Karpas-422 (cell line): ENCODE data around the gene C22orf23. TPM values are rescaled to one million over a fixed set of nuclear protein-coding genes. Genes with fewer than 3 reads are reported as not detected.

Experiments
- DNase-seq: peaks from one replicate; pipeline ENCODE4 v3.0.0-alpha.2; 2015
- H2AFZ ChIP-seq: fragments of 200-600 bp; sonication (generic); 2 replicates; pipeline ENCODE4 v1.6.1; 2014; ENCODE audit warnings: antibody characterized with exemption, low read length, mixed read lengths
- H3K27ac ChIP-seq: fragments of 200-600 bp; sonication (generic); 2 replicates; pipeline ENCODE4 v1.5.1; 2014; ENCODE audit warnings: mild to moderate bottlenecking, low read length, moderate library complexity
- H3K27me3 ChIP-seq: fragments of 200-600 bp; sonication (generic); 2 replicates; pipeline ENCODE4 v1.6.1; 2014; ENCODE audit warnings: low read length, mixed read lengths
- H3K36me3 ChIP-seq: fragments of 200-600 bp; sonication (generic); 2 replicates; pipeline ENCODE4 v1.6.1; 2014; ENCODE audit warnings: low read length, mixed read lengths; ENCODE audit not compliant: insufficient read depth
- H3K4me1 ChIP-seq: fragments of 200-600 bp; sonication (generic); 2 replicates; pipeline ENCODE4 v1.6.1; 2014; ENCODE audit warnings: mild to moderate bottlenecking, low read length, mixed read lengths
- H3K4me2 ChIP-seq: fragments of 200-600 bp; sonication (generic); 2 replicates; pipeline ENCODE4 v1.6.1; 2014; ENCODE audit warnings: low read length, low read depth, mild to moderate bottlenecking; ENCODE audit not compliant: poor library complexity, severe bottlenecking
- H3K4me3 ChIP-seq: fragments of 200-600 bp; sonication (generic); 2 replicates; pipeline ENCODE4 v1.5.1; 2014; ENCODE audit warnings: mild to moderate bottlenecking, antibody characterized with exemption, low read length, mixed read lengths
- H3K79me2 ChIP-seq: fragments of 200-600 bp; sonication (generic); 2 replicates; pipeline ENCODE4 v1.6.1; 2014; ENCODE audit warnings: mild to moderate bottlenecking, low read length, mixed read lengths
- H3K9ac ChIP-seq: fragments of 200-600 bp; sonication (generic); 2 replicates; pipeline ENCODE4 v1.6.0; 2014; ENCODE audit warnings: low read length
- H3K9me2 ChIP-seq: fragments of 200-600 bp; sonication (generic), shearing (Covaris generic); replicated peaks from 2 replicates; pipeline ENCODE4 v1.6.0; 2014; ENCODE audit warnings: mild to moderate bottlenecking, low read length, moderate library complexity; ENCODE audit not compliant: insufficient read depth
- H3K9me3 ChIP-seq: fragments of 300-700, 200-600 bp; sonication (generic); 2 replicates; pipeline ENCODE4 v1.6.1; 2014; ENCODE audit warnings: low read length, mixed read lengths
- H4K20me1 ChIP-seq: fragments of 200-600 bp; sonication (generic); 2 replicates; pipeline ENCODE4 v1.6.1; 2014; ENCODE audit warnings: mild to moderate bottlenecking, antibody characterized with exemption, low read length, low read depth; ENCODE audit not compliant: insufficient read depth
- total RNA-seq: library from RNA; depleted of rRNA; stranded (reverse); fragments of >200 nt; shearing (Covaris generic); gene quantifications from 2 replicates; pipeline ENCODE4 v1.2.3, GENCODE V29; 2014; ENCODE audit warnings: low replicate concordance

The C22orf23 gene
- total RNA-seq, 1 experiment from 2014 or later: not detected

DNA sequence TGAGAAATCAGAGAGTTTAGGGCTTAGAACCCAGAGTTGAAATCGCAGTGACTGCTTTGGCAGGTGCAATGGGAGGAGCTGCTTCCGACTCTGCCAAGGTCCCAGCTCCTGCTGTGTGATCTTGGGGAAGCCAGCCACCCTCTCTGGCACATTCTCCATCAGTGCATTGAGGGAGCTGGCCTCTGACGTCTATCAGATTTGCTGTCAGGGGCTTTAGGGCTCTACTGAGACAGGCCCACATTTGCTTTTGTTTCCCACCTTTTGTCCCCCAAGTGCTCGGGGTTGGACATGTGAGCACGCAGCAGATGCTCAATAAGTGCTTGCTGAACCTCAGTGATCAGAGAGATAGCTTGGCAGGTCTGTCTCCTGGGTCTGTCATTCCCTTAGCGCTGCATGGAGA lies 41.6 kb upstream of the C22orf23 start:
- no peaks in the 10 kb centered on the region for H3K9me2 ChIP-seq
- H3K36me3 ChIP-seq: no peaks in the 10 kb centered on the region
- H3K4me2 ChIP-seq: no peak overlapping the region
- no peaks in the 10 kb centered on the region for H3K27me3 ChIP-seq
- peaks cover 19% of the 10 kb centered on the region for H3K4me1 ChIP-seq
- no peak overlapping the region for H3K9ac ChIP-seq
- H3K4me3 ChIP-seq: no peak overlapping the region
- no peak overlapping the region for H3K27ac ChIP-seq
- H4K20me1 ChIP-seq: 0 out of 2 replicates have a peak, but pooled peaks cover 8% of the 10 kb centered on the region
- H3K79me2 ChIP-seq: no peaks in the 10 kb centered on the region
- no peak for DNase-seq
- no peak overlapping the region for H2AFZ ChIP-seq
- H3K9me3 ChIP-seq: no peaks in the 10 kb centered on the region

DNA sequence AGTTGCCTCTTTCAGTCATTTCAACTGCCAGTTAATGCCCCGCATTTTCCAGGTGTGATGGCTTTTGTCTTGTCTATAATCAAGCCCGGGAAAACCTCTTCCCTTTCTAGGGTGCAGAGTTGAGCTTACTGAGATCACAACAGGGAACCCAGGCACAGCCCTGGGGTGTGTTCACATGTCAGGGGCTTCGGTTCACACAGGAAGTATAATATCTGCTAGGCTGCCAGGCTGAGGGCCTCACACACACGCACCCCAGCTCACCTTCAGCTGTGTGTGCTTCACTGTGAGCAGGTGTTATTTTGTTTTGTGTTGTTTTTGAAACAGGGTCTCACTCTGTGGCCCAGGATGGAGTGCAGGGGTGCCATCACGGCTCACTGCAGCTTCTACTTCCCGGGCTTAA lies 40.6 kb upstream of the C22orf23 start:
- Histone ChIP-seq H3K4me1 (peaks cover 11% of the 10 kb centered on the region), H3K27ac (no peak overlapping the region)

DNA sequence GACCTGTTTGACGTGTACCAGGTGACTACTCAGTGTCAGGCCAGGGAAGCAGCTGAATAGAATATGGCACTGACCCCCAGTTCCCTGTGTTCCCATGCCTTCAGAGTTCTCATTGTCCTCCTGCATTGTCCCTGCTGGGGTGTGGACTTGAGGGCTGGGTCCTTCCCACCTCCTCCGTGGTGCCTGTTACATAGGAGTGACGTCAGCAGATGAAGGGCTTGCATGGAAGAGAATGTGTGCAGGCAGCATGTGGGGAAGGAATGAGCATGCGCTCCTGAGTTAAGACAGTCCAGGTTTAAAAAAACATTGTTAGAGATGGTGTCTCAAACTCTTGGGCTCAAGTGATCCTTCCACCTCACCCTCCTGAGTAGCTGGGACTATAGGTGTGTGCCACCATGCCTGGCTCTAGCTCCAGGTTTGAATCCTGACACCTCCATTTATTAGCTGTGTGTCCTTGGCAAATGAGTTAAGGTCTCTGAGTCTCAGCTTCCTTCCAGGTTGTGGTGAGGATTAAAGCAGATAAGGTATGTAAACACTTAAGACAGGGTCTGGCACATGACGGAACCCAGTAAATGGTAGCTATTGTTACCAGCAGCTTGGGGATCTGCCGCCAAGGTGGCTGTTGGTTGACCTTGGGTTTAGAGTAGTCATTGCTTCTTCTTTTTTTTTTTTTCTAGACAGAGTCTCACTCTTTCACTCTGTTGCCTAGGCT lies 38.5 kb upstream of the C22orf23 start:
- Histone ChIP-seq H3K36me3 (no peaks in the 10 kb centered on the region), H3K79me2 (no peaks in the 10 kb centered on the region), H3K4me3 (no peak overlapping the region), H3K9ac (no peak overlapping the region), H3K27me3 (no peaks in the 10 kb centered on the region), H3K9me3 (no peaks in the 10 kb centered on the region), H2AFZ (no peak overlapping the region), H3K27ac (no peak overlapping the region), H4K20me1 (0 out of 2 replicates have a peak, but pooled peaks cover 11% of the 10 kb centered on the region), H3K4me1 (peaks cover 12% of the 10 kb centered on the region), H3K9me2 (no peaks in the 10 kb centered on the region), H3K4me2 (no peak overlapping the region)
- DNase-seq: no peak

More for the DNA sequence above, 40.6 kb upstream of the C22orf23 start:
- Histone ChIP-seq H3K9me3 (no peaks in the 10 kb centered on the region), H3K4me3 (no peak overlapping the region), H3K36me3 (no peaks in the 10 kb centered on the region), H3K9me2 (no peaks in the 10 kb centered on the region), H3K27me3 (no peaks in the 10 kb centered on the region), H4K20me1 (0 out of 2 replicates have a peak, but pooled peaks cover 15% of the 10 kb centered on the region), H3K79me2 (no peaks in the 10 kb centered on the region), H3K4me2 (no peak overlapping the region), H3K9ac (no peak overlapping the region), H2AFZ (no peak overlapping the region)
- no peak for DNase-seq

DNA sequence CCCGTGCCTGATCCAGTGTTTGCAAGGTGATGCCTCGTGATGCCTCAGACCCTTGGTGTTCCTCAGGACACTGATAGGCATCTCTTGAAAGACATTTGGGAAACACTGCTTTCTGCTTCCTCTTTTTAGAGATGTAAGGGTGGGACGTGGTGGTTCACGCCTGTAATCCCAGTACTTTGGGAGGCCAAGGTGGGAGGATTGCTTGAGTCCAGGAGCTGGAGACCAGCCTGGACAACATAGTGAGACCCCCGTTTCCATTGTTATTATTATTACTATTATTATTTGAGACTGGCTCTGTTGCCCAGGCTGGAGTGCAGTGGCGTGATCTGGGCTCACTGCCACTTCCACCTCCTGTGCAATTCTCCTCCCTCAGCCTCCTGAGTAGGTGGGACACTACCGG lies 37.5 kb upstream of the C22orf23 start:
- H4K20me1 ChIP-seq: 0 out of 2 replicates have a peak, but pooled peaks cover 11% of the 10 kb centered on the region
- no peak overlapping the region for H3K4me3 ChIP-seq
- H3K4me1 ChIP-seq: peaks cover 4% of the 10 kb centered on the region
- no peak overlapping the region for H3K4me2 ChIP-seq
- H3K9ac ChIP-seq: no peak overlapping the region
- H3K36me3 ChIP-seq: no peaks in the 10 kb centered on the region
- no peak overlapping the region for H2AFZ ChIP-seq
- H3K79me2 ChIP-seq: no peaks in the 10 kb centered on the region
- H3K27me3 ChIP-seq: no peaks in the 10 kb centered on the region
- H3K27ac ChIP-seq: no peak overlapping the region
- H3K9me2 ChIP-seq: no peaks in the 10 kb centered on the region
- DNase-seq: no peak
- H3K9me3 ChIP-seq: no peaks in the 10 kb centered on the region

DNA sequence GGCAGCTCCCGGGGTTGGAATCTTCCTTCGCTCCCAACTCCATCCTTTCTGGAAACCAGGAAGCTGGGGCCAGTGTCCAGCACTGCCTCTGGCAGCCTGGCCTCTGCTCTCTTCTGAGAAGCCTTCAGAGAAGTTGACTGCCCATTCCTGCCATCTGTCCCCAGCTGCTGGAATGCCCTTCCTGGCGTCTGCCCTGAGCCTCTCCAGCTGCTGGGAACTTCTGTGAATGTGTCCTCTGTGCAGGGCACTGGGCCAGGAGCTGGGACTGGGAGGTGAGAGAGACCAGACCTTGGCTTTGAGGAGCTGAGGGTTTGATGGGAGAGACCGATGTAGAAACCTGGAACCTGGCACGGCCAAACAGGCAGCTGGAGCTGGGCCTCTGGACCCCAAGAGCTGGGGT lies 36.9 kb upstream of the C22orf23 start:
- Histone ChIP-seq H3K79me2 (no peaks in the 10 kb centered on the region), H3K4me2 (no peak overlapping the region), H3K4me3 (no peak overlapping the region), H2AFZ (no peak overlapping the region), H3K36me3 (no peaks in the 10 kb centered on the region), H3K9ac (no peak overlapping the region), H3K9me3 (no peaks in the 10 kb centered on the region), H3K27me3 (no peaks in the 10 kb centered on the region), H3K27ac (no peak overlapping the region), H3K9me2 (no peaks in the 10 kb centered on the region), H4K20me1 (0 out of 2 replicates have a peak, but pooled peaks cover 9% of the 10 kb centered on the region), H3K4me1 (peaks cover 4% of the 10 kb centered on the region)
- DNase-seq: no peak

DNA sequence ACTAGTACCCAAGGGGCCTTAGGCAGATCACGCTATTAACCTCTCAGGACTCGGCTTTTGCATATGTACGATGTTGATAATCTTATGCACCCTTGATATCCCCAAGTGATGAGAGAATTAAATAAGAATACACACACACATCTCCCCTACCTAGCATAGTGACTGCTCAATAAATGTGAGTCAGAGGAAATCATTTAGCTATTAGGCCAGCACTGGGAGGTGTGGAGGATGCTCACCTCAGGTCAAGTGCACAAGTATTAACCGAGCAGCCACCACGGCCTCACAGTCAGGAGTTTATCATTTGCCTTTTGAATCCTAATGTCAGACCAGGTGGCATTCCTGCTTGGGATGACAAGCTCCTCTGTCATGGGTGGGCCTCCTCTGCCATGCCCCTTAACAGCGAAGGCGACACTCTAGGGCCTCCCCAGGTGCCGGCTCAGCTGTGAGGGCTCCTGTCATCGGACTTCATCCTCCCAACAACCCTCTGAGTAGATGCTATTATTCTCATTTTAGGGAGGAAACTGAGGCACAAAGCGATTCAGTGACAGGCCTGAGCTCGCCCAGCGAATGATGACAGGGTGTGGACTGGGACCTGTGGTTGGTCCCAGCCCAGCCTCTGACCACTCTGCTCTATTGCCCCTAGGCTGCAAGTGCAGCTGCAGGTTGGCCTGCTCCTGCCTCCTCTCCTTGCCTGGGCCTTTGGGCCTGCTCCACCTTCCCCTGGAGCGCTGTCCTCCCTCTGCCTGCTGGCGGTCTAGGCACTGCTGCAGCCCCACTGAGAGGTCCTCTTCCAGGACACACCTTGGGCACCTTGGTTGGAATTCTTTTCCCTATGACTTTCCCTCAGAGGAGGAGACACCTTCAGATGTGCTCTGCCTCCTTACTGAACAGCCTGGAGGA lies 36.0 kb upstream of the C22orf23 start:
- no peaks in the 10 kb centered on the region for H3K79me2 ChIP-seq
- H3K27me3 ChIP-seq: no peaks in the 10 kb centered on the region
- no peaks in the 10 kb centered on the region for H3K36me3 ChIP-seq
- no peak for DNase-seq
- H4K20me1 ChIP-seq: 0 out of 2 replicates have a peak, but pooled peaks cover 7% of the 10 kb centered on the region
- H3K9ac ChIP-seq: no peak overlapping the region
- H3K4me3 ChIP-seq: no peak overlapping the region
- no peak overlapping the region for H3K27ac ChIP-seq
- H3K4me1 ChIP-seq: peaks cover 4% of the 10 kb centered on the region
- H2AFZ ChIP-seq: no peak overlapping the region
- H3K4me2 ChIP-seq: no peak overlapping the region
- no peaks in the 10 kb centered on the region for H3K9me3 ChIP-seq
- H3K9me2 ChIP-seq: no peaks in the 10 kb centered on the region

DNA sequence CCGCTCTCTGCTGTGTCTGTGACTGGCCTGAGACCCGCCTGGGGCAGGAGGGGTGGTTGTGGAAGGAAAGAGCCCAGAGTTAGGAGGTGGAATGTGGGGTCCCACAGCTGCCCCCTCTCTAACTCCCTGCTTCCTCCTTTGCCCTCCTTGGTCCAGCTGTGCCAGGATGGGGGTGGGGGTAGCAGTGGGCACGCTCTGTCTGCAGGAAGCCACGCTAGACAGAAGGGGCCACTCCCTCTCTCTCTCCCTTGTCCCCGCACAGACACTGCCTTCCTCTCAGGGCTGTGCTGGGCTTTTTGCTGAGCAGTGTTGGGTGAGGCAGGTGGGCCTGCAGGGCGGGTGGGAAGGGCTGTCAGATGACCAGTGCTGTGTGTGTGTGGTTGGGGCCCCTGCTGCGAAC lies 33.0 kb upstream of the C22orf23 start:
- Histone ChIP-seq H3K4me1 (peaks cover 4% of the 10 kb centered on the region), H3K4me2 (no peak overlapping the region), H4K20me1 (0 out of 2 replicates have a peak, but pooled peaks cover 7% of the 10 kb centered on the region), H3K79me2 (no peaks in the 10 kb centered on the region), H3K9ac (no peak overlapping the region), H3K27ac (no peak overlapping the region), H3K36me3 (no peaks in the 10 kb centered on the region), H2AFZ (no peak overlapping the region), H3K9me3 (no peaks in the 10 kb centered on the region), H3K4me3 (no peak overlapping the region), H3K9me2 (no peaks in the 10 kb centered on the region), H3K27me3 (no peaks in the 10 kb centered on the region)
- DNase-seq: no peak

DNA sequence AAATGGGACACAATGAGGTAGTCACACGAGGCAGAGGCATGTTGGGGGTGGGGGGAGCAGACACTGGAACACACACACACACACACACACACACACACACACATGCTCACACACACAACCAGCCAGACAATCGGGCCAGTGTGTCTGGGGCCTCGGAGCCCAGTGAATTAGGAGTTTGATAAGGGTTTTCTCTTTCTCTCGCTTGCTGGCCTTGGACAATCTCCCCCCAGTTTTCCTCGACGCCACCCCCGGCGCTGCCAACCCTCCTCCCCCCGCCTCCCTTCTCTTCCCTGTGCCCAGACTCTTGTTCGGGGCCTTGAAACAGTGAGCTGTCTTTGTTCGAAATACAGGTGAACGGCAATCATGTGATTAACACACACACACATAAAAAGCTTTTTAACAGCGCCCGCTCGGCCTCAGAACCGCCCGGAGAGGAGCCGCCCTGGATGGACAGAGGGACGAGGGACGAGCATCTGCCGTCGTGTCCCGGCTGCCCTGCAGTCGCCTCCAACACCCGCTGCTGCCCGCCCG lies 32.4 kb upstream of the C22orf23 start:
- Histone ChIP-seq H3K4me1 (peaks cover 4% of the 10 kb centered on the region), H3K4me3 (no peak overlapping the region), H3K9me2 (no peaks in the 10 kb centered on the region), H2AFZ (no peak overlapping the region), H3K27ac (no peak overlapping the region), H3K9me3 (no peaks in the 10 kb centered on the region), H4K20me1 (0 out of 2 replicates have a peak, but pooled peaks cover 7% of the 10 kb centered on the region), H3K36me3 (no peaks in the 10 kb centered on the region), H3K79me2 (no peaks in the 10 kb centered on the region), H3K9ac (no peak overlapping the region), H3K27me3 (no peaks in the 10 kb centered on the region), H3K4me2 (no peak overlapping the region)
- no peak for DNase-seq
